Measurements from ENCODE around the gene NRIP1. TPM values are rescaled to one million over a fixed set of nuclear protein-coding genes. Genes with fewer than 3 reads are reported as not detected.

Gene NRIP1
- total RNA-seq, 2 donors from 2014 or later, result 14.1 to 18.1 TPM

GRCh38 chr21:14922980-14923379 is 141.8 kb downstream of the NRIP1 start:
- ATAC-seq (replicated peaks in 1 of 2), result no peak
- Mint-ChIP-seq H3K27me3 (ENCODE audit: low read depth) (no peaks in the 10 kb centered on the region), H3K4me1 (ENCODE audit: low read depth) (no peaks in the 10 kb centered on the region), H3K9me3 (no peaks in the 10 kb centered on the region), H3K4me3 (no peak overlapping the region), H3K36me3 (ENCODE audit: insufficient read depth in 2 of 2) (no peaks in the 10 kb centered on the region), H3K27ac (no peak overlapping the region)
- no peak for DNase-seq

- no peaks in the 10 kb centered on the region for H3K4me1 Mint-ChIP-seq (ENCODE audit: low read depth)
- DNase-seq, result no peak
- no peak for ATAC-seq (replicated peaks in 1 of 2)
Observed at GRCh38 chr21:14918527-14918926, 146.3 kb downstream of the NRIP1 start.

GRCh38 chr21:14917762-14918161 is 147.0 kb downstream of the NRIP1 start:
- ATAC-seq (replicated peaks in 1 of 2) (no peak), DNase-seq (no peak)
- Mint-ChIP-seq H3K9me3 (no peaks in the 10 kb centered on the region), H3K27me3 (ENCODE audit: low read depth) (no peaks in the 10 kb centered on the region), H3K4me1 (ENCODE audit: low read depth) (no peaks in the 10 kb centered on the region), H3K36me3 (ENCODE audit: insufficient read depth in 2 of 2) (no peaks in the 10 kb centered on the region), H3K4me3 (no peak overlapping the region), H3K27ac (no peak overlapping the region)

More at GRCh38 chr21:14918527-14918926, 146.3 kb downstream of the NRIP1 start:
- Mint-ChIP-seq H3K27ac (no peak overlapping the region), H3K4me3 (no peak overlapping the region), H3K27me3 (ENCODE audit: low read depth) (no peaks in the 10 kb centered on the region), H3K36me3 (ENCODE audit: insufficient read depth in 2 of 2) (no peaks in the 10 kb centered on the region), H3K9me3 (no peaks in the 10 kb centered on the region)

GRCh38 chr21:14916676-14917141 is 148.1 kb downstream of the NRIP1 start:
- DNase-seq (no peak), ATAC-seq (replicated peaks in 1 of 2) (no peak)
- H3K36me3 Mint-ChIP-seq (ENCODE audit: insufficient read depth in 2 of 2), result no peaks in the 10 kb centered on the region
- H3K9me3 Mint-ChIP-seq, result no peaks in the 10 kb centered on the region
- no peak overlapping the region for H3K4me3 Mint-ChIP-seq
- H3K27ac Mint-ChIP-seq, result no peak overlapping the region
- H3K27me3 Mint-ChIP-seq (ENCODE audit: low read depth), result no peaks in the 10 kb centered on the region
- no peaks in the 10 kb centered on the region for H3K4me1 Mint-ChIP-seq (ENCODE audit: low read depth)

GRCh38 chr21:14913638-14914037 is 151.2 kb downstream of the NRIP1 start:
- H3K27me3 Mint-ChIP-seq (ENCODE audit: low read depth), result no peaks in the 10 kb centered on the region
- H3K36me3 Mint-ChIP-seq (ENCODE audit: insufficient read depth in 2 of 2), result no peaks in the 10 kb centered on the region
- ATAC-seq (replicated peaks in 1 of 2) (no peak), DNase-seq (no peak)
- H3K9me3 Mint-ChIP-seq, result no peaks in the 10 kb centered on the region
- H3K4me3 Mint-ChIP-seq, result no peak overlapping the region
- H3K27ac Mint-ChIP-seq, result no peak overlapping the region
- H3K4me1 Mint-ChIP-seq (ENCODE audit: low read depth), result no peaks in the 10 kb centered on the region

GRCh38 chr21:14911351-14911750 is 153.4 kb downstream of the NRIP1 start:
- H3K36me3 Mint-ChIP-seq (ENCODE audit: insufficient read depth in 2 of 2), result no peaks in the 10 kb centered on the region
- DNase-seq (no peak), ATAC-seq (replicated peaks in 1 of 2) (no peak)
- H3K27me3 Mint-ChIP-seq (ENCODE audit: low read depth), result no peaks in the 10 kb centered on the region
- H3K4me3 Mint-ChIP-seq, result no peak overlapping the region
- H3K9me3 Mint-ChIP-seq, result no peaks in the 10 kb centered on the region
- no peaks in the 10 kb centered on the region for H3K4me1 Mint-ChIP-seq (ENCODE audit: low read depth)
- no peak overlapping the region for H3K27ac Mint-ChIP-seq
